ENCODE results near the gene CLEC16A.

- no peak for TF ChIP-seq POLR2A (IDR thresholded peaks at IDR 0.05)
- TF ChIP-seq CTCF (IDR thresholded peaks at IDR 0.05): no peak
Observed at GRCh38 chr16:10954903-10955302, 10.5 kb downstream of the CLEC16A start.
